Activated B cell treated with CpG ODN at 0.5 μM for 24 hours (primary cell): ENCODE data around the gene ZNF430. TPM values are rescaled to one million over a fixed set of nuclear protein-coding genes. Genes with fewer than 3 reads are reported as not detected.

Source experiments
- ATAC-seq: fragments of 200-7000 bp; cut with Tn5 transposase; one replicate; pipeline ENCODE4 v1.10.0; 2021; ENCODE audit warnings: low read depth, mild to moderate bottlenecking, moderate library complexity
- CTCF ChIA-PET: fragments of 350-600 bp; sonication (Branson Sonifier 250); formaldehyde crosslinking; loops from one replicate; lab custom pipeline; 2021; ENCODE audit warnings: antibody characterized with exemption; lab: Charles Lee
- POLR2A ChIA-PET: fragments of 350-600 bp; sonication (Branson Sonifier 250); formaldehyde crosslinking; loops from one replicate; lab custom pipeline; 2021; ENCODE audit warnings: antibody characterized with exemption; lab: Charles Lee
- DNase-seq: peaks from one replicate; pipeline ENCODE4 v3.0.0; 2022
- H3K27ac Mint-ChIP-seq: one replicate; pipeline ENCODE4 v1.8.0; 2020; ENCODE audit warnings: mixed read lengths
- H3K27me3 Mint-ChIP-seq: one replicate; pipeline ENCODE4 v1.8.0; 2021; ENCODE audit warnings: mixed read lengths
- H3K36me3 Mint-ChIP-seq: one replicate; pipeline ENCODE4 v1.8.0; 2021; ENCODE audit warnings: low read depth, mixed read lengths
- H3K4me1 Mint-ChIP-seq: one replicate; pipeline ENCODE4 v1.8.0; 2021; ENCODE audit warnings: mixed read lengths
- H3K4me3 Mint-ChIP-seq: one replicate; pipeline ENCODE4 v1.8.0; 2020; ENCODE audit warnings: mild to moderate bottlenecking, mixed read lengths
- H3K9me3 Mint-ChIP-seq: one replicate; pipeline ENCODE4 v1.8.0; 2020; ENCODE audit warnings: mixed read lengths
- intact Hi-C: fragments of 100-400 bp; cut with micrococcal nuclease; formaldehyde crosslinking; loops from one replicate; pipeline ENCODE4 v1.15.1; 2024
- total RNA-seq: library from RNA; stranded (reverse); gene quantifications from 2 replicates; pipeline ENCODE4 v1.2.3, GENCODE V29; 2022
- TF ChIP-seq, protein P1 (sequence below): fragments of 200-600 bp; IDR thresholded peaks from one replicate; pipeline ENCODE4 v1.8.0; 2022; ENCODE audit warnings: antibody characterized with exemption, mild to moderate bottlenecking

Gene ZNF430
- total RNA-seq, 1 donor from 2014 or later, result 36.4 TPM

DNA sequence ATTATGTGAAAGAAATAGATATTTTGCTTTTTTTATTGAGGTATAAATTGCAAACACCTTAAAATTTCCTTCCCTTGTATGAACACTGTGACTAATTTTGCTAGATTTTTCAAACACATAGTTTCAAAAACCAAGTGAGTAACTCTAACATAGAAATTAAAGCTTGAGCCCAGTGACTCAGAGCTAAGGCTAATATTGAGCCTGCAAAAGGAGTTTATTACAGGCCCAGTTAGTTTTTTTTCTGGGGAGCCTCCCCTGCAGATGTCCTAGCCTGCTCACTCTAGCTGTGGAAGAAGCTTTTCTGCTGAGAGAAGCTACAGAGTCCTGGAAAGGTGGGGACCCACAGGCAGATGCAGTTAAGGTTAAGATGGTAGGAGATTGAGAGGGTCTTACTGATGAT, 3.4 kb downstream of the ZNF430 start:
- ChIA-PET POLR2A (interaction anchor here (0.6 kb wide), 1 partner anchor 1124 kb away, joined by 3 read pairs; no protein-coding TSS in a partner anchor), CTCF (no interaction called here)
- no peaks in the 10 kb centered on the region for H3K9me3 Mint-ChIP-seq
- TF ChIP-seq, protein P1, sequence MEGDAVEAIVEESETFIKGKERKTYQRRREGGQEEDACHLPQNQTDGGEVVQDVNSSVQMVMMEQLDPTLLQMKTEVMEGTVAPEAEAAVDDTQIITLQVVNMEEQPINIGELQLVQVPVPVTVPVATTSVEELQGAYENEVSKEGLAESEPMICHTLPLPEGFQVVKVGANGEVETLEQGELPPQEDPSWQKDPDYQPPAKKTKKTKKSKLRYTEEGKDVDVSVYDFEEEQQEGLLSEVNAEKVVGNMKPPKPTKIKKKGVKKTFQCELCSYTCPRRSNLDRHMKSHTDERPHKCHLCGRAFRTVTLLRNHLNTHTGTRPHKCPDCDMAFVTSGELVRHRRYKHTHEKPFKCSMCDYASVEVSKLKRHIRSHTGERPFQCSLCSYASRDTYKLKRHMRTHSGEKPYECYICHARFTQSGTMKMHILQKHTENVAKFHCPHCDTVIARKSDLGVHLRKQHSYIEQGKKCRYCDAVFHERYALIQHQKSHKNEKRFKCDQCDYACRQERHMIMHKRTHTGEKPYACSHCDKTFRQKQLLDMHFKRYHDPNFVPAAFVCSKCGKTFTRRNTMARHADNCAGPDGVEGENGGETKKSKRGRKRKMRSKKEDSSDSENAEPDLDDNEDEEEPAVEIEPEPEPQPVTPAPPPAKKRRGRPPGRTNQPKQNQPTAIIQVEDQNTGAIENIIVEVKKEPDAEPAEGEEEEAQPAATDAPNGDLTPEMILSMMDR, result no peak
- peaks cover 80% of the 10 kb centered on the region for H3K4me1 Mint-ChIP-seq
- ATAC-seq (no peak), DNase-seq (no peak)
- peaks cover 76% of the 10 kb centered on the region for H3K36me3 Mint-ChIP-seq
- peak overlapping the region; percentile 19 for H3K4me3 Mint-ChIP-seq
- peak overlapping the region; percentile 53 for H3K27ac Mint-ChIP-seq
- H3K27me3 Mint-ChIP-seq, result no peaks in the 10 kb centered on the region
- intact Hi-C loops, result loop anchor here (5.0 to 10.0 kb wide), 7 partner anchors 247 to 1507 kb away; partner anchors contain the start of genes NDUFA13, TSSK6, ZNF257 and ZNF626

DNA sequence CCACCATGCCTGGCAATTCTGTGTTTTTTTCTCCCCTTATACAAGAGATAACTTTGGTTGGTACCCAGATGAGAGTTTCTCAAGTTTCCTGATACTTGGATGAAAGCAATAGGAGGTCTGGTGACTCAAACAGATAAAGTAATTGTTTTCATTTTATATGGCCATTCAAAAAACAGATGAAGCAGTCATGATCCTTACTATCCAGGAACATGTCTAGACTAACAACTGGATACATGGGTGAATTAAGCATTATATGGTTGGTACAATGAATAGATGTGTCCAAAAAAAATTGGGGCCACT, 8.5 kb downstream of the ZNF430 start:
- DNase-seq (no peak), ATAC-seq (no peak)
- Mint-ChIP-seq H3K36me3 (peaks cover 84% of the 10 kb centered on the region), H3K9me3 (no peaks in the 10 kb centered on the region), H3K27me3 (no peaks in the 10 kb centered on the region), H3K4me1 (peaks cover 60% of the 10 kb centered on the region), H3K4me3 (no peak overlapping the region), H3K27ac (peak overlapping the region; percentile 63)
- CTCF ChIA-PET, result no interaction called here
- TF ChIP-seq, protein P1, result no peak
- POLR2A ChIA-PET, result interaction anchor here (1.3 to 1.4 kb wide), 2 partner anchors 8 to 53 kb away, joined by 4 to 8 read pairs; partner anchors contain the start of genes ZNF430 and ZNF714
- intact Hi-C loops, result loop anchor here (10.0 kb wide), 3 partner anchors 326 to 604 kb away; partner anchors contain the start of genes ZNF626 and ZNF738

DNA sequence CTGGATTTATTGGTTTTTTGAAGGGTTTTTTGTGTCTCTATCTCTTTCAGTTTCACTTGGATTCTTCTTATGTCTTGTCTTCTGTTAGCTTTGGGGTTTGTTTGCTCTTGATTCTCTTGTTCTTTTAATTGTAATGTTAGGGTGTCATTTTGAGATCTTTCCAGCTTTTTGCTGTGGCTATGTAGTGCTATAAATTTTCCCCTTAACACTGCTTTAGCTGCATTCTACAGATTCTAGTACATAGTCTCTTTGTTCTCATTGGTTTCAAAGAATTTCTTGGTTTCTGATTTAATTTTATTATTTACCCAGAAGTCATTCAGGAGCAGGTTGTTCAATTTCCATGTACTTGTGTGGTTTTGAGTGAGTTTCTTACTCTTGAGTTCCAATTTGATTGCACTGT, 24.6 kb downstream of the ZNF430 start:
- Mint-ChIP-seq H3K4me3 (no peak overlapping the region), H3K27me3 (no peaks in the 10 kb centered on the region), H3K27ac (no peak overlapping the region), H3K36me3 (peaks cover 76% of the 10 kb centered on the region), H3K9me3 (peaks cover 44% of the 10 kb centered on the region), H3K4me1 (peaks cover 7% of the 10 kb centered on the region)
- CTCF ChIA-PET, result no interaction called here
- intact Hi-C loops, result no loop called here
- DNase-seq, result no peak
- POLR2A ChIA-PET, result no interaction called here
- no peak for ATAC-seq
- TF ChIP-seq, protein P1, result no peak

DNA sequence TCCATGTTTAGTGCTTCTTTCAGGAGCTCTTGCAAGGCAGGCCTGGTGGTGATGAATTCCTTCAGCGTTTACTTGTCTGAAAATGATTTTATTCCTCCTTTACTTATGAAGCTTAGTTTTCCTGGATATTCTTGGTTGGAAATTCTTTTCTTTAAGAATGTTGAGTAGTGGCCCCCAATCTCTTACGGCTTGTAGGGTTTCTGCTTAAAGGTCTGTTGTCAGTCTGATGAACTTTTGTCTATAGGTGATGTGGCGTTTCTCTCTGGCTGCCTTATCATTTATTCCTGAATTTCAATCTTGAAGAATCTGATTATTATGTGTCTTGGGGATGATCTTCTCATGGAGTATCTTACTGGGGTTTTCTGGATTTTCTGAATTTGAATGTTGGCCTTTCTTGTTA, 26.0 kb downstream of the ZNF430 start:
- Mint-ChIP-seq H3K4me1 (peaks cover 7% of the 10 kb centered on the region), H3K27ac (no peak overlapping the region), H3K36me3 (peaks cover 73% of the 10 kb centered on the region), H3K4me3 (no peak overlapping the region), H3K27me3 (no peaks in the 10 kb centered on the region), H3K9me3 (peaks cover 46% of the 10 kb centered on the region)
- TF ChIP-seq, protein P1, result no peak
- DNase-seq, result no peak
- ATAC-seq, result no peak
- intact Hi-C loops, result no loop called here
- CTCF ChIA-PET, result interaction anchor here (0.6 kb wide), 1 partner anchor 43 kb away, joined by 3 read pairs; no protein-coding TSS in a partner anchor
- POLR2A ChIA-PET, result interaction anchor here (0.7 kb wide), 1 partner anchor 26 kb away, joined by 9 read pairs; the partner anchor contains the start of gene ZNF430

DNA sequence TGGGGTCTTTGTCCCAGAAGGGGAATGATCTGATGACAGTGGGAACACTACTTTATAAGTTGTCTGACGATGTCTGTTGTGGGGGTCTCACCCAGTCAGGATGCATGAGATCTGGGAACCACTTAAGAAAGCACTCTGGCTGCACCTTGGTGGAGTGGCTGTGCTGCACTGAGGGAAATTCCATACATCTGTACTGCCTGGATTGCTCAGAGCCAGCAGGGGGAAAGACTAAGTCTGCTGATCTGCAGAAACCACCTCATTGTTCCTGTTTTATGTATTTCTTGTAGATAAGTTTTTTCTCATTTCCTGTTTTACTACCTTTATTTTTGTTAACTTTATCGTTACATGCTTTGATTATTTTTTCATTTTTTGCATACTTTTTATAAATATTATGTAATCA, 27.3 kb downstream of the ZNF430 start:
- no peaks in the 10 kb centered on the region for H3K27me3 Mint-ChIP-seq
- DNase-seq, result no peak
- no peak overlapping the region for H3K4me3 Mint-ChIP-seq
- TF ChIP-seq, protein P1, result no peak
- ChIA-PET CTCF (no interaction called here), POLR2A (no interaction called here)
- intact Hi-C loops, result no loop called here
- ATAC-seq, result no peak
- peaks cover 7% of the 10 kb centered on the region for H3K4me1 Mint-ChIP-seq
- H3K27ac Mint-ChIP-seq, result peak overlapping the region; percentile 30
- H3K9me3 Mint-ChIP-seq, result peaks cover 51% of the 10 kb centered on the region
- peaks cover 76% of the 10 kb centered on the region for H3K36me3 Mint-ChIP-seq
